ENCODE data around the gene HSPD1. TPM values are rescaled to one million over a fixed set of nuclear protein-coding genes. Genes with fewer than 3 reads are reported as not detected.

The HSPD1 gene
- total and polyA plus RNA-seq, 9 of the 15 experiments (the other 6 are each of a cell fraction or from before 2014, with no cell fraction given) = 398 to 1,014 (median 622) TPM

GRCh38 chr2:197452754-197453122 is 46.9 kb downstream of the HSPD1 start (continued):
- TF ChIP-seq SREBF1 (IDR thresholded peaks at IDR 0.05; ENCODE audit: borderline replicate concordance, low read depth, low read length) = 0 out of 2 replicates have a peak, but pooled peaks have one; percentile 6
- no peak for TF ChIP-seq ZNF778 (CRISPR knock-in tag; IDR thresholded peaks at IDR 0.05)
- TF ChIP-seq HDAC1 (IDR thresholded peaks at IDR 0.05) = peak in 1 of 2 experiments; percentile 41; a peak in 1 of 4 replicates
- TF ChIP-seq NR2C1 (IDR thresholded peaks at IDR 0.05) = no peak
- no peak for TF ChIP-seq NR2C1 (tag; IDR thresholded peaks at IDR 0.05)
- no peak for TF ChIP-seq JUN (IDR thresholded peaks at IDR 0.05; ENCODE audit: borderline replicate concordance, low read depth, low read length)
- TF ChIP-seq JUN (CRISPR knock-in tag; IDR thresholded peaks at IDR 0.05; ENCODE audit: borderline replicate concordance) = no peak
- no peak for TF ChIP-seq DEAF1 (CRISPR knock-in tag; IDR thresholded peaks at IDR 0.05)
- peak; percentile 34 for TF ChIP-seq DACH1 (IDR thresholded peaks at IDR 0.05; ENCODE audit: partially characterized antibody)
- TF ChIP-seq SMARCE1 (IDR thresholded peaks at IDR 0.05) = peak; percentile 45; the same call in 1 of the 2 replicates
- TF ChIP-seq SMARCA4 (IDR thresholded peaks at IDR 0.05) = 0 out of 2 replicates have a peak, but pooled peaks have one; percentile 15
- TF ChIP-seq GTF2E2 (tag; IDR thresholded peaks at IDR 0.05) = 0 out of 2 replicates have a peak, but pooled peaks have one; percentile 31
- no peak for TF ChIP-seq CHD1 (IDR thresholded peaks at IDR 0.05; ENCODE audit: low read length)
- 0 out of 2 replicates have a peak, but pooled peaks have one; percentile 34 for TF ChIP-seq SMARCC2 (IDR thresholded peaks at IDR 0.05; ENCODE audit: low read depth)
- TF ChIP-seq SOX6 (IDR thresholded peaks at IDR 0.05) = 0 out of 2 replicates have a peak, but pooled peaks have one; percentile 17
- 0 out of 2 replicates have a peak, but pooled peaks have one; percentile 32 for TF ChIP-seq FOXP1 (CRISPR knock-in tag; IDR thresholded peaks at IDR 0.05)
- TF ChIP-seq HMG20A (CRISPR knock-in tag; conservative IDR thresholded peaks at IDR 0.05) = no peak
- TF ChIP-seq HIVEP1 (CRISPR knock-in tag; IDR thresholded peaks at IDR 0.05) = no peak

Measured in K562 (cell line).